ENCODE measurements around the gene BARX1.

- TF ChIP-seq ZNF155 (tag by site-specific recombination; IDR thresholded peaks at IDR 0.05) (no peak), YY1 (tag by site-specific recombination; IDR thresholded peaks at IDR 0.05) (no peak), ZNF555 (tag by site-specific recombination; conservative IDR thresholded peaks at IDR 0.05) (no peak), KLF9 (tag by site-specific recombination; IDR thresholded peaks at IDR 0.05; ENCODE audit: low read depth) (no peak), BCL11A (tag by site-specific recombination; IDR thresholded peaks at IDR 0.05; ENCODE audit: low read depth) (no peak), ZNF362 (tag by site-specific recombination; IDR thresholded peaks at IDR 0.05) (no peak), ZNF335 (tag by site-specific recombination; conservative IDR thresholded peaks at IDR 0.05) (no peak), ZNF768 (tag by site-specific recombination; IDR thresholded peaks at IDR 0.05) (no peak), ZNF311 (tag by site-specific recombination; IDR thresholded peaks at IDR 0.05; ENCODE audit: borderline replicate concordance) (no peak), MEIS1 (CRISPR knock-in tag; IDR thresholded peaks at IDR 0.05; ENCODE audit: borderline replicate concordance) (no peak)
- TF ChIP-seq, protein P1, sequence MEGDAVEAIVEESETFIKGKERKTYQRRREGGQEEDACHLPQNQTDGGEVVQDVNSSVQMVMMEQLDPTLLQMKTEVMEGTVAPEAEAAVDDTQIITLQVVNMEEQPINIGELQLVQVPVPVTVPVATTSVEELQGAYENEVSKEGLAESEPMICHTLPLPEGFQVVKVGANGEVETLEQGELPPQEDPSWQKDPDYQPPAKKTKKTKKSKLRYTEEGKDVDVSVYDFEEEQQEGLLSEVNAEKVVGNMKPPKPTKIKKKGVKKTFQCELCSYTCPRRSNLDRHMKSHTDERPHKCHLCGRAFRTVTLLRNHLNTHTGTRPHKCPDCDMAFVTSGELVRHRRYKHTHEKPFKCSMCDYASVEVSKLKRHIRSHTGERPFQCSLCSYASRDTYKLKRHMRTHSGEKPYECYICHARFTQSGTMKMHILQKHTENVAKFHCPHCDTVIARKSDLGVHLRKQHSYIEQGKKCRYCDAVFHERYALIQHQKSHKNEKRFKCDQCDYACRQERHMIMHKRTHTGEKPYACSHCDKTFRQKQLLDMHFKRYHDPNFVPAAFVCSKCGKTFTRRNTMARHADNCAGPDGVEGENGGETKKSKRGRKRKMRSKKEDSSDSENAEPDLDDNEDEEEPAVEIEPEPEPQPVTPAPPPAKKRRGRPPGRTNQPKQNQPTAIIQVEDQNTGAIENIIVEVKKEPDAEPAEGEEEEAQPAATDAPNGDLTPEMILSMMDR (tag by site-specific recombination; IDR thresholded peaks at IDR 0.05): no peak
- TF ChIP-seq, protein P2, sequence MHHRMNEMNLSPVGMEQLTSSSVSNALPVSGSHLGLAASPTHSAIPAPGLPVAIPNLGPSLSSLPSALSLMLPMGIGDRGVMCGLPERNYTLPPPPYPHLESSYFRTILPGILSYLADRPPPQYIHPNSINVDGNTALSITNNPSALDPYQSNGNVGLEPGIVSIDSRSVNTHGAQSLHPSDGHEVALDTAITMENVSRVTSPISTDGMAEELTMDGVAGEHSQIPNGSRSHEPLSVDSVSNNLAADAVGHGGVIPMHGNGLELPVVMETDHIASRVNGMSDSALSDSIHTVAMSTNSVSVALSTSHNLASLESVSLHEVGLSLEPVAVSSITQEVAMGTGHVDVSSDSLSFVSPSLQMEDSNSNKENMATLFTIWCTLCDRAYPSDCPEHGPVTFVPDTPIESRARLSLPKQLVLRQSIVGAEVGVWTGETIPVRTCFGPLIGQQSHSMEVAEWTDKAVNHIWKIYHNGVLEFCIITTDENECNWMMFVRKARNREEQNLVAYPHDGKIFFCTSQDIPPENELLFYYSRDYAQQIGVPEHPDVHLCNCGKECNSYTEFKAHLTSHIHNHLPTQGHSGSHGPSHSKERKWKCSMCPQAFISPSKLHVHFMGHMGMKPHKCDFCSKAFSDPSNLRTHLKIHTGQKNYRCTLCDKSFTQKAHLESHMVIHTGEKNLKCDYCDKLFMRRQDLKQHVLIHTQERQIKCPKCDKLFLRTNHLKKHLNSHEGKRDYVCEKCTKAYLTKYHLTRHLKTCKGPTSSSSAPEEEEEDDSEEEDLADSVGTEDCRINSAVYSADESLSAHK (tag by site-specific recombination; IDR thresholded peaks at IDR 0.05): no peak
- TF ChIP-seq, protein P3, sequence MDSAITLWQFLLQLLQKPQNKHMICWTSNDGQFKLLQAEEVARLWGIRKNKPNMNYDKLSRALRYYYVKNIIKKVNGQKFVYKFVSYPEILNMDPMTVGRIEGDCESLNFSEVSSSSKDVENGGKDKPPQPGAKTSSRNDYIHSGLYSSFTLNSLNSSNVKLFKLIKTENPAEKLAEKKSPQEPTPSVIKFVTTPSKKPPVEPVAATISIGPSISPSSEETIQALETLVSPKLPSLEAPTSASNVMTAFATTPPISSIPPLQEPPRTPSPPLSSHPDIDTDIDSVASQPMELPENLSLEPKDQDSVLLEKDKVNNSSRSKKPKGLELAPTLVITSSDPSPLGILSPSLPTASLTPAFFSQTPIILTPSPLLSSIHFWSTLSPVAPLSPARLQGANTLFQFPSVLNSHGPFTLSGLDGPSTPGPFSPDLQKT (IDR thresholded peaks at IDR 0.05; ENCODE audit: borderline replicate concordance, low read depth, low read length): no peak
Observed at GRCh38 chr9:93944011-93944410, 11.1 kb downstream of the BARX1 start.
